GM18517 (cell line): ENCODE measurements around the gene PIK3IP1.
"Not testable (repeated sequence)": the region's sequence is repeated elsewhere in the genome, so short reads cannot be mapped to it uniquely, and the experiment has no call there.

ENCODE experiments used
- ATAC-seq: cut with Tn5 transposase; IDR thresholded peaks from one replicate; pipeline ENCODE4 v1.9.1; 2021; ENCODE audit warnings: mild to moderate bottlenecking, moderate library complexity; ENCODE audit not compliant: unreplicated experiment

The PIK3IP1 gene, protein sequence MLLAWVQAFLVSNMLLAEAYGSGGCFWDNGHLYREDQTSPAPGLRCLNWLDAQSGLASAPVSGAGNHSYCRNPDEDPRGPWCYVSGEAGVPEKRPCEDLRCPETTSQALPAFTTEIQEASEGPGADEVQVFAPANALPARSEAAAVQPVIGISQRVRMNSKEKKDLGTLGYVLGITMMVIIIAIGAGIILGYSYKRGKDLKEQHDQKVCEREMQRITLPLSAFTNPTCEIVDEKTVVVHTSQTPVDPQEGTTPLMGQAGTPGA

GRCh38 chr22:31292236-31292989 lies at the start of gene PIK3IP1:
Gene PIK3IP1 (minus strand): TSS chr22:31292488. CDS start chr22:31292344, 144 bp downstream.
- no peak for ATAC-seq

- ATAC-seq = no peak
These were observed 49.2 kb upstream of the PIK3IP1 start for GRCh38 chr22:31341386-31342088.

GRCh38 chr22:31340765-31341247 lies 48.5 kb upstream of the PIK3IP1 start:
- no peak for ATAC-seq

GRCh38 chr22:31340360-31340759 lies 48.1 kb upstream of the PIK3IP1 start:
- no peak for ATAC-seq

- no peak for ATAC-seq
These were observed 47.0 kb upstream of the PIK3IP1 start for GRCh38 chr22:31339148-31339832.

GRCh38 chr22:31337178-31337577 lies 44.9 kb upstream of the PIK3IP1 start:
- no peak for ATAC-seq

- ATAC-seq = no peak
These were observed 42.0 kb upstream of the PIK3IP1 start for GRCh38 chr22:31334329-31334728.

- ATAC-seq = no peak
These were observed 41.4 kb upstream of the PIK3IP1 start for GRCh38 chr22:31333641-31334040.

- ATAC-seq = no peak
These were observed 40.6 kb upstream of the PIK3IP1 start for GRCh38 chr22:31332886-31333285.

- no peak for ATAC-seq
These were observed 39.7 kb upstream of the PIK3IP1 start for GRCh38 chr22:31332010-31332409.

DNA sequence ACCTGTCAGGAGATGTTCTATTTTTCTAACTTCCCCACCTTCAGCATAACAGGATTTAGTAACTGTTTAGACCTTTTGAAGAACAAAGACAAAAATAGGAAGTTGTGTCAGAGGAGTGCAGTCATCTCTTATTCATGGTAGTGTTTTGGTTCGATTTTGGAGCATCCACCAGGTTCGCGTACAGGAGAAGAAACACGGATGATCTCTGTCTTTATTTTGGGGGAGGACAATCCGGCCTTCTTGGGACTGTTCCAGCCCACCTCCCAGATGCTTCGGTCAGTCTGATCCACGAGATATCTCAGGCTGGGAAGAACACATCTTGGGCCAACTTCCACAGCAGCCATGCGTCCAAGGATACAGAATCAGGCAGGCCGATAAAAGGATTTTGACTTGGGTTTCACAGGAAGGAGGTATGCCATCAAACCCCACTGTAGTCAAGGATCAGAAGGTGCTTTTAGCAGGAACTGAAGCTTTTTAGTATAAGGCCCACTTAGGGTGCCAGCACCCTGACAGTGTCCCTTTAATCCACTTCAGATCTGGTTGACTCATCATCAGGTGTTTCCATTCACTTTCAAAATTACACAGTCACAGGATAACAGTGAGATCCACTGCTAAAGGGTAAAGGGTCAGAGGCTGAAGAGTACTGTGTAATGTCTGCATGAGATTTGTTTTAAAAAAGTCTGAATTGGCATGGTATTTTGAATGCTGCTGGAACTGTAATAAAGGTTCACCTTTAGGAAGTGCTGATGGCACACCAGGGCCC lies 37.3 kb upstream of the PIK3IP1 start:
- no peak for ATAC-seq

DNA sequence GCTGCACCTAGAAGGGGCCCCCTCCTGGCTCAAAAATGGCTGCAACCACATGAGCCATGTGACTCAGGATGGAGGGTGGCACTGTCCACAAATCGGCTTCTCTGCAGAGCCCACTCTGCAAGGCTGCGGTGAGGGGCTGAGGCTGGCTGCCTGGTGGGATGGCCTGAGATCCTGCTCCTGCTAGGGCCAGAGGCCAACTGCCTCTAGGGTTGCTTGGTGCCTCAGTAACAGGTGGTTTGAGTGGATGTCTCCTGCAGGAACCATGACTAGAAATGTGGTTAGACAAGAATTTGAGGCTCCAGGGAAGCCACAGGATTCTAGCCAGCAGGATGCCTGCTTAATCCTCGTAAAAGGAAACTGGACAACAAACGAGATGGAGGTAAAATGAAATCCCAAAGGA lies 36.7 kb upstream of the PIK3IP1 start:
- ATAC-seq = no peak

GRCh38 chr22:31328544-31328960 lies 36.3 kb upstream of the PIK3IP1 start:
- no peak for ATAC-seq

DNA sequence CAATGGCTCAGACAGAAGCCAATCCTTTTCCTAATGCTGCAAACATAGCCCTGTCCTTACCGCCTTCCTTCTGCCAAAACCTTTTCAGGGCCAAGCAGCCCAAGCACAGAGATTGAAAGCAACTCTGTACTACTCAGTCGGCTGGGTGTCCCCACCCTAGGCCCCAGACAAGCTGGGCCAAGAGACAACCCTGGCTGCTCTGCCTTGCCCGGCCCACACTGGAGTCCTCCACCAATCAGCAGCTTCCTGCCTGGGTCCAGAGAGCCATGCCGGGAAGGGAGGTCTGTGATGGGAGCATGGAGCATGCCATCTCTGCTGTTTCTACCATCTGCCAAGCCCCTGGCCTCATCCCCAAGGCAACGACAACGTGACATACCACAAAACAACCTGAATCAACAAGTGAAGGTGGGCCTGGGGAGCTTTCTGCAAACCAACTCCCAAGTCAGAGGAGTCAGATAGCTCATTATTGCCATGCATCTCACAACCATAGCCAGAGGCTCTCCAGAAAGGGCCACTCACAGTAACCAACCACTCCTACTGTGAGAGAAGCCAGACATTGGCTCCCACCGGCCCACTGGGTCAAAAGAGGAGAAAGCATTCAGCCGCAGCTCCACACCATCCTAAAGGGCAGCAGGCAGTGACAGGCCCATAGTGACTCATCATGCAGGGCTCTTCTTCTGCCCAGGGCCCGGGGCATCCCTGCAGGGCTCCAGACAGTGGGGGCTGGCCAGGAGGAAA lies 35.7 kb upstream of the PIK3IP1 start:
- ATAC-seq = no peak

DNA sequence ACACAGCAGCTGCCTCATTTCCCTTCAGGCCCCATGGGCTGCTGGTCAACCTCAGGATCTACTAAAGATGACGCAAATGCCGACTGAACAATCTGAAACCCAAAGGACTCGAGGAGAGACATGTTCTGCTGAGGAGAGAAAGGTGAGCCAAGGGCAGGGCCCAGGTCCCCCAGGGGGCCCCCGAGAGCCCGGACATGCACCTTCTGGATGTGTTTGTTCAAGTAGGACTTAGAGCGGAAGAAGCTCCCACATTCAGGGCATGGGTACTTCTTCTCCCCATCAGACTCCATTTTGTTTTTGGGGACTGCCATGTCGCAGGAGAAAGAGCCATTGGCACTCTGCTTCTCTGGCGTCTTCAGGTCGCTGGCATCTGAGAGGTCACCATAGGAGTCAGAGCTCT lies 34.6 kb upstream of the PIK3IP1 start:
- no peak for ATAC-seq

DNA sequence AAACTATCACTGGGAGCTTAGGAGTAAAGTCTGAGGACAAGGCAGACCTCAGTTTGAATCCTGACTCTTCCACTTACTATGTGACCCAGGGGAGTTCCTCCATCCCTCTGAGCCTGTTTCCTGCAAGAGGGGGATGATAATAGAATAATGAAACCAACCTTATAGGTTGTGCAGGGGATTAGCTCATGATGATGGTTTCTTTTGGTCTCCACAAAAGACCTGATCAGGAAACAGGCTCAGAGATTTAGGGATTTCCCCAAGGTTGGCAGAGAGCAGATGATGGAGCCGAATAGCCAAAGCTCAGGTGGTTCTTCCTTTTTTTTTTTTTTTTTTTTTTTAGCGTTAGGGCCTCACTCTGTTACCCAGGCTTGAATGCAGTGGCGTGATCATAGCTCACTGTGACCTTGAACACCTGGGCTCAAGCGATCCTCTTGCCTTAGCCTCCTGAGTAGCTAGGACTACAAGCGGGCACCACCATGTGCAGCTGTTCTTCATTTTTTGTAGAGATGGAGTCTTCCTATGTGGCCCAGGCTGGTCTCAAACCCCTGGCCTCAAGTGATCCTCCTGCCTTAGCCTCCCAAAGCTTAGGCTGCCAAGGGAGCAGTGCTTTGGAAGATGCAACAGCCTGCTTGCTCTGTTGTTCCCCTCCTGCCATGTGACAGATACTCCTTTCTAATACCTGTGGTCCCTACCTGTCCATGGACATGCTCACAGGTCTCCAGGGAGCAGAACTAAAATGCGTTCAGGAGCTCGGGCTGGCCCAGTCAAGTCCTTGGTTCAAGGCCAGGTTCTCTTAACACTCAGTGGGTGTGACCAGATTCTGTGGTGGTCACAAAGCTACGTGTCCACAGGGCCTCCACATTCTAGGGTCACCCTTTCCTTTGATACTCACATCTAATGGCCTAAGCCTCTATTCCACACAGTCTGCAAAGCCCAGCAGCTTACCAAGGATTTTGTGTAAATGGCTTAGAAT lies 31.6 kb upstream of the PIK3IP1 start:
- ATAC-seq = no peak

GRCh38 chr22:31321421-31321820 lies 29.1 kb upstream of the PIK3IP1 start:
- no peak for ATAC-seq

DNA sequence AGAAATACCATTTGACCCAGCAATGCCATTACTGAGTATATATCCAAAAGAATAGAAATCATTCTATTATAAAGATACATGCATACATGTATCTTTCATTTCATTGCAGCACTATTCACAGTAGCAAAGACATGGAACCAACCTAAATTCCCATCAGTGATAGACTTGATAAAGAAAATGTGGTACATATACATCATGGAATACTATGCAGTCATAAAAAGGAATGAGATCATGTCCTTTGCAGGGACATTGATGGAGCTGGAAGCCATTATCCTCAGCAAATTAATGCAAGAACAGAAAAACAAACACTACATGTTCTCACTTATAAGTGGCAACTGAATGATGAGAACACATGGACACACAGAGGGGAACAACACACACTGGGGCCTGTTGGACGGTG lies 21.9 kb upstream of the PIK3IP1 start:
- not testable (repeated sequence) for ATAC-seq
